Thyroid gland (tissue), 4 donors: ENCODE data around the gene ACSF3.

ENCODE experiments used
- POLR2A ChIP-seq, 2 donors: fragments of 450-650 bp; IDR thresholded peaks; one replicate each; pipeline ENCODE4 v1.6.1; 2017; ENCODE audit warnings: antibody characterized with exemption in 2 of 2, mild to moderate bottlenecking in 2 of 2, moderate library complexity in 1 of 2
- TF ChIP-seq, protein P1 (sequence below), 6 experiments: fragments of 200-600 bp in 3 of 6; fragments of 450-650 bp in 3 of 6; sonication (generic) in 3 of 6; IDR thresholded peaks; one replicate each; pipeline ENCODE4 v1.5.1; 2016 to 2019; ENCODE audit warnings: antibody characterized with exemption in 6 of 6, mild to moderate bottlenecking in 2 of 6, inconsistent platforms in 1 of 6, moderate library complexity in 1 of 6

DNA sequence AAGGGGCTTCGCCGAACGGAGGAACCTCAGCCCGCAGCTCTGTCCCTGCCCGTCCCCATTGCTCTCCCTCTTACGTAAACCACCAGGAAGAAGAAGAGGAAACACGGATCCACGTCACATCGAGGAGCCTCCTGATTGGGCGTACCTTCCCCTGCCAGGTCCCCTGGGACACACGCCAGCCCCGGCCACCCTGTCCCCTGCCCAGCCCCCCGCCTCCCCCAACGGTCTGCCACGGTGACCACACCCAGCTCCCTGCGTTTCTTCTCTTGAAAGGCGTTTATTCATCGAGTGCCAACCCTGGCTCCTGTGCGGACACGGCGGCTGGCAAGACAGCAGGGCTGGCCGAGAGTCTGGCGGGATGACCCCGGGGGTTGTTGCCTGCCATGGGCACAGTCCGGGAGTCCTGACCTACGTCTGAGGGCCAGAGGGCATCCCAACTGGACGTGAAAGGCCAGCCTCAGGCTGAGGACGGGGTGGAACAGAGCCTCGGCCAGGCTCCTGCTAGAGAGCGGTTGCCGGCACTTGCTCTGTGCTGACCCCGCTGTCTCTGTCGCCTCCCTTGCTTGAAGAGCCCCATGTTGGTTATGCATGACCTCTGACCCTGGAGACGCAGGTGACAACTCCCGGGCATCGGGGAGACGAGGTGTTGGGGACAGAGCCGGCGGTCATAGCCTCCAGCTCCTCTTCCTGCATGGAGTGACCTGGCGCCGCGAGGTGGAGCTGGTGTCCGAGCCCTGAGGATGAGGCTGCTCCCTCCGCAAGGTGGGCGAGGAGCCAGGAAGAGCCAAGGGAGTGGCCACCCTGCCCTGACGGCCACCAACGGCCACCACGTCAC lies 40.5 kb upstream of the ACSF3 start:
- TF ChIP-seq, protein P1, sequence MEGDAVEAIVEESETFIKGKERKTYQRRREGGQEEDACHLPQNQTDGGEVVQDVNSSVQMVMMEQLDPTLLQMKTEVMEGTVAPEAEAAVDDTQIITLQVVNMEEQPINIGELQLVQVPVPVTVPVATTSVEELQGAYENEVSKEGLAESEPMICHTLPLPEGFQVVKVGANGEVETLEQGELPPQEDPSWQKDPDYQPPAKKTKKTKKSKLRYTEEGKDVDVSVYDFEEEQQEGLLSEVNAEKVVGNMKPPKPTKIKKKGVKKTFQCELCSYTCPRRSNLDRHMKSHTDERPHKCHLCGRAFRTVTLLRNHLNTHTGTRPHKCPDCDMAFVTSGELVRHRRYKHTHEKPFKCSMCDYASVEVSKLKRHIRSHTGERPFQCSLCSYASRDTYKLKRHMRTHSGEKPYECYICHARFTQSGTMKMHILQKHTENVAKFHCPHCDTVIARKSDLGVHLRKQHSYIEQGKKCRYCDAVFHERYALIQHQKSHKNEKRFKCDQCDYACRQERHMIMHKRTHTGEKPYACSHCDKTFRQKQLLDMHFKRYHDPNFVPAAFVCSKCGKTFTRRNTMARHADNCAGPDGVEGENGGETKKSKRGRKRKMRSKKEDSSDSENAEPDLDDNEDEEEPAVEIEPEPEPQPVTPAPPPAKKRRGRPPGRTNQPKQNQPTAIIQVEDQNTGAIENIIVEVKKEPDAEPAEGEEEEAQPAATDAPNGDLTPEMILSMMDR (IDR thresholded peaks at IDR 0.05): no peak
- no peak for TF ChIP-seq POLR2A (IDR thresholded peaks at IDR 0.05)
